GM15510 (cell line): Measurements from ENCODE around the gene ANGPTL8.

Experiments
- POLR2A ChIP-seq: IDR thresholded peaks from 3 replicates; pipeline ENCODE4 v1.6.1; 2011; ENCODE audit warnings: borderline replicate concordance; ENCODE audit not compliant: insufficient read length; ENCODE audit errors: extremely low read depth

Gene ANGPTL8

GRCh38 chr19:11200015-11200574 lies 39.3 kb upstream of the ANGPTL8 start:
- no peak for TF ChIP-seq POLR2A

GRCh38 chr19:11200931-11201330 lies 38.5 kb upstream of the ANGPTL8 start:
- no peak for TF ChIP-seq POLR2A

- no peak for TF ChIP-seq POLR2A
These were observed 37.6 kb upstream of the ANGPTL8 start for GRCh38 chr19:11201791-11202190.

- no peak for TF ChIP-seq POLR2A
These were observed 36.8 kb upstream of the ANGPTL8 start for GRCh38 chr19:11202488-11203193.

- no peak for TF ChIP-seq POLR2A
These were observed 36.0 kb upstream of the ANGPTL8 start for GRCh38 chr19:11203194-11204075.

- TF ChIP-seq POLR2A: no peak
These were observed 35.3 kb upstream of the ANGPTL8 start for GRCh38 chr19:11204076-11204602.

- no peak for TF ChIP-seq POLR2A
These were observed 34.5 kb upstream of the ANGPTL8 start for GRCh38 chr19:11204943-11205349.

- no peak for TF ChIP-seq POLR2A
These were observed 33.4 kb upstream of the ANGPTL8 start for GRCh38 chr19:11205939-11206570.

GRCh38 chr19:11208561-11209471 lies 30.6 kb upstream of the ANGPTL8 start:
- no peak for TF ChIP-seq POLR2A

- no peak for TF ChIP-seq POLR2A
These were observed 29.4 kb upstream of the ANGPTL8 start for GRCh38 chr19:11209839-11210655.

GRCh38 chr19:11210656-11210928 lies 28.8 kb upstream of the ANGPTL8 start:
- TF ChIP-seq POLR2A: no peak

- no peak for TF ChIP-seq POLR2A
These were observed 25.0 kb upstream of the ANGPTL8 start for GRCh38 chr19:11214387-11214786.

- no peak for TF ChIP-seq POLR2A
These were observed 18.3 kb upstream of the ANGPTL8 start for GRCh38 chr19:11221082-11221598.
